Fibroblast of mammary gland (primary cell): ENCODE results near the gene PGGHG.
"Not testable (repeated sequence)": the region's sequence is repeated elsewhere in the genome, so short reads cannot be mapped to it uniquely, and the experiment has no call there.

Source experiments
- DNase-seq: peaks from one replicate; pipeline ENCODE4 v3.0.0-alpha.2; 2010; ENCODE audit warnings: low read depth
- H3K4me3 ChIP-seq: 2 replicates; pipeline ENCODE4 v1.5.1; 2011; ENCODE audit warnings: low read depth, mild to moderate bottlenecking, low read length, moderate library complexity; ENCODE audit not compliant: control insufficient read depth
- TF ChIP-seq, protein P1 (sequence below): conservative IDR thresholded peaks from 2 replicates; pipeline ENCODE4 v1.5.1; 2011; ENCODE audit warnings: low read depth, low read length, inconsistent platforms; ENCODE audit not compliant: control insufficient read depth, insufficient read depth

PGGHG gene

DNA sequence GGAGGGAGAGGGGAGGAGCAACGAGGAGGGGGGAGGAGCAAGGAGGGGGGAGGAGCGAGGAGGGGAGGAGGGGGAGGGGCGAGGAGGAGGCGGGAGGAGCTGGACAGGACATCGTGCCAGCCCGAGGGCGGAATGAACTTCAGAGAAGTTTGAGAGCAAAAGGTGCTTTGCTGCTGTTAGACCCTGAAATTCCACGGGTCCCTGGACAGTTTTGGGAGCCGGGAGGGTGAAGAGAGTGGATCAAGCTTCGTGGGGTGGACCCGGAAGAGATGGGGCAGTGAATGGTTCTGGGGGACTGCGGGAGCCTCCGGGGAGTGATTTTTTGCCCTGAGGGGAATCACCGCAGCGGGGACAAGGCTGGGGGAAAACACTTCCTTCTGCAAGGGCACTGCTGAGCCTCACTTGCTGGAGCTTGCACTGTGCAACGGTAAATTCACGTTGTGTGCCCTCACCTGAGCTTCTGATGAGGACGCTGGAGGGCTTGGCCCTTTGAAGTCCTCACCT is 21.4 kb upstream of the PGGHG start:
- H3K4me3 ChIP-seq: no peak overlapping the region
- peak; percentile 16 for DNase-seq
- TF ChIP-seq, protein P1, sequence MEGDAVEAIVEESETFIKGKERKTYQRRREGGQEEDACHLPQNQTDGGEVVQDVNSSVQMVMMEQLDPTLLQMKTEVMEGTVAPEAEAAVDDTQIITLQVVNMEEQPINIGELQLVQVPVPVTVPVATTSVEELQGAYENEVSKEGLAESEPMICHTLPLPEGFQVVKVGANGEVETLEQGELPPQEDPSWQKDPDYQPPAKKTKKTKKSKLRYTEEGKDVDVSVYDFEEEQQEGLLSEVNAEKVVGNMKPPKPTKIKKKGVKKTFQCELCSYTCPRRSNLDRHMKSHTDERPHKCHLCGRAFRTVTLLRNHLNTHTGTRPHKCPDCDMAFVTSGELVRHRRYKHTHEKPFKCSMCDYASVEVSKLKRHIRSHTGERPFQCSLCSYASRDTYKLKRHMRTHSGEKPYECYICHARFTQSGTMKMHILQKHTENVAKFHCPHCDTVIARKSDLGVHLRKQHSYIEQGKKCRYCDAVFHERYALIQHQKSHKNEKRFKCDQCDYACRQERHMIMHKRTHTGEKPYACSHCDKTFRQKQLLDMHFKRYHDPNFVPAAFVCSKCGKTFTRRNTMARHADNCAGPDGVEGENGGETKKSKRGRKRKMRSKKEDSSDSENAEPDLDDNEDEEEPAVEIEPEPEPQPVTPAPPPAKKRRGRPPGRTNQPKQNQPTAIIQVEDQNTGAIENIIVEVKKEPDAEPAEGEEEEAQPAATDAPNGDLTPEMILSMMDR: no peak

DNA sequence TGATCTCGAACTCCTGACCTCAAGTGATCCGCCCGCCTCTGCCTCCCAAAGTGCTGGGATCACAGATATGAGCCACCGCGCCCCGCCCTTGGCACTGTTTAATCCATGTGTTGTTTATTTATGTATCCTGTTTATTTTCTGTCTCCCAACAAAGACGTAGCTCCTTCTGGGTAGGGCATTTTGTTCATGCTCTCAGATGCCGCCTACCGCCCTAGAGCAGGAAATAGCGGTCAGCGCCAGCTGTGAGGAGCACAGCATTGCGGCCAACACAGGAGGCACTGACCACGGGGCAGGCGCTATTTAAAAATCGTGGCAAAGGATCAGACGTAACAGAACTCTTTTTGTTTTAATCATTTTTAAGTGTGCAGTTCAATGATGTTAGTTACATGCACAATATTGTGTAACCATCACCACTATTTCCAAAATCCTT is 20.2 kb upstream of the PGGHG start:
- H3K4me3 ChIP-seq: not testable (repeated sequence)
- DNase-seq: peak; percentile 37

- peak; percentile 10 for DNase-seq
- H3K4me3 ChIP-seq: no peak overlapping the region
- TF ChIP-seq, protein P1: no peak
Observed at GRCh38 chr11:269146-269890, 19.6 kb upstream of the PGGHG start.

- TF ChIP-seq, protein P1: no peak
- DNase-seq: no peak
- H3K4me3 ChIP-seq: no peak overlapping the region
Observed at GRCh38 chr11:270451-271318, 18.2 kb upstream of the PGGHG start.

GRCh38 chr11:271319-271715 is 17.6 kb upstream of the PGGHG start:
- TF ChIP-seq, protein P1: no peak
- no peak for DNase-seq
- H3K4me3 ChIP-seq: no peak overlapping the region

DNA sequence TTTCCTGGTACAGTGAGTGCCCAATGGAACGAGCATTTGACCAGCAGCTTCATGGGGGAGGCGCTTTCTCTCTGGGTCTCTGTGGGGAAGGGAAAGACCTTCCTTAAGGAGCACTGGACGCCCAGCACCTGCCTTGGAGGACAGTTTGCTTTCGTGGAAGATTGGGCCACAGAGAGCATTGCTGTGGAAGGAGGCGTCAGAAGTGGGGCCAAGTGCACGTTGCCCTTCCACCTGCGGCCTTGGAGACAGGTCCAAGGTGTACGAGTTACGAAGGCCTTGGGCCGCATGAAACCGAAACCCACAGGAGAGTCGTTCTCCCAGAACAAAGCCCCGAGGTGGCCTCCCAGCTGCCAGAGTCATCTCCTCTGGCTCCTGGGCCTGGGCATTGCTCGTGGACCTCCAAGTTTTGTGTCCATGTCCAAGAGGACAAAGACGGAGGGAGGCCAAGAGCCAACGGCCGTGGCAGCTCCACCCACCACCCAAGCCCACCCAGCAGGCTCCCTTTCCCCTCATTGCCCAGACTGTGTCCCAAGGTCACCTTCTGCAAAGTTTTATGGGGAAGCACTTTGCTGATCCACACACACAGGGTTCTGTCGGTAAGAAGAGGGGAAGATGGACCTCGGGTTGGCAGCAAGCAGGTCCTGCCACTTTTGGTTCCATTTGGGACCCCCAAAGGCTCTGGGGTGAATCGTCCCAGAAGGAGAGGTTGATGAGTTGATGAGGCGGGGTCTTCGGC is 16.6 kb upstream of the PGGHG start:
- H3K4me3 ChIP-seq: no peak overlapping the region
- DNase-seq: no peak
- TF ChIP-seq, protein P1: no peak

- DNase-seq: no peak
- H3K4me3 ChIP-seq: no peak overlapping the region
- TF ChIP-seq, protein P1: no peak
Observed at GRCh38 chr11:272931-273198, 16.1 kb upstream of the PGGHG start.
